Stimulated activated CD4-positive, alpha-beta T cell treated with anti-CD3 and anti-CD28 coated beads, Interleukin-15, amount 100 ng/mL, for 24 hours (primary cell): ENCODE data around the gene SORBS2.

Experiments used
- DNase-seq: peaks from one replicate; pipeline ENCODE4 v3.0.0-alpha.2; 2020

Gene SORBS2

GRCh38 chr4:185708348-185708747 lies 103.6 kb downstream of the SORBS2 start:
- no peak for DNase-seq

GRCh38 chr4:185707622-185708021 lies 104.4 kb downstream of the SORBS2 start:
- DNase-seq, result peak; percentile 5

- no peak for DNase-seq
Observed at GRCh38 chr4:185702147-185702663, 109.8 kb downstream of the SORBS2 start.

GRCh38 chr4:185700630-185701029 lies 111.4 kb downstream of the SORBS2 start:
- DNase-seq, result no peak

GRCh38 chr4:185700048-185700447 lies 111.9 kb downstream of the SORBS2 start:
- no peak for DNase-seq

GRCh38 chr4:185697488-185697887 lies 114.5 kb downstream of the SORBS2 start:
- no peak for DNase-seq

GRCh38 chr4:185695743-185696142 lies 116.3 kb downstream of the SORBS2 start:
- DNase-seq, result no peak

- DNase-seq, result no peak
Observed at GRCh38 chr4:185693548-185694215, 118.3 kb downstream of the SORBS2 start.

GRCh38 chr4:185689407-185689806 lies 122.6 kb downstream of the SORBS2 start:
- no peak for DNase-seq

- DNase-seq, result no peak
Observed at GRCh38 chr4:185685804-185686203, 126.2 kb downstream of the SORBS2 start.

- no peak for DNase-seq
Observed at GRCh38 chr4:185683896-185684295, 128.1 kb downstream of the SORBS2 start.

- DNase-seq, result no peak
Observed at GRCh38 chr4:185683222-185683621, 128.8 kb downstream of the SORBS2 start.

- no peak for DNase-seq
Observed at GRCh38 chr4:185682236-185682635, 129.8 kb downstream of the SORBS2 start.

GRCh38 chr4:185681604-185682003 lies 130.4 kb downstream of the SORBS2 start:
- DNase-seq, result no peak

GRCh38 chr4:185680617-185681016 lies 131.4 kb downstream of the SORBS2 start:
- no peak for DNase-seq

- no peak for DNase-seq
Observed at GRCh38 chr4:185679523-185679922, 132.5 kb downstream of the SORBS2 start.

- no peak for DNase-seq
Observed at GRCh38 chr4:185677637-185678314, 134.2 kb downstream of the SORBS2 start.

- DNase-seq, result no peak
Observed at GRCh38 chr4:185672618-185673017, 139.4 kb downstream of the SORBS2 start.

- no peak for DNase-seq
Observed at GRCh38 chr4:185672151-185672550, 139.8 kb downstream of the SORBS2 start.

- DNase-seq, result no peak
Observed at GRCh38 chr4:185671496-185671895, 140.5 kb downstream of the SORBS2 start.

GRCh38 chr4:185671066-185671465 lies 140.9 kb downstream of the SORBS2 start:
- no peak for DNase-seq

- DNase-seq, result no peak
Observed at GRCh38 chr4:185669288-185669687, 142.7 kb downstream of the SORBS2 start.

- DNase-seq, result no peak
Observed at GRCh38 chr4:185666156-185666555, 145.8 kb downstream of the SORBS2 start.

- no peak for DNase-seq
Observed at GRCh38 chr4:185665655-185666054, 146.3 kb downstream of the SORBS2 start.

- no peak for DNase-seq
Observed at GRCh38 chr4:185664481-185664880, 147.5 kb downstream of the SORBS2 start.
